HepG2 (cell line): ENCODE data around the gene ATXN7L3. TPM values are rescaled to one million over a fixed set of nuclear protein-coding genes. Genes with fewer than 3 reads are reported as not detected.

ENCODE experiments used
- E2F2 ChIP-seq: sonication (generic); formaldehyde crosslinking; IDR thresholded peaks from 2 replicates; pipeline ENCODE4 v1.4.0; 2020; ENCODE audit warnings: missing genetic modification reagents, borderline replicate concordance
- ELF1 ChIP-seq: sonication (generic); formaldehyde crosslinking; IDR thresholded peaks from 2 replicates; pipeline ENCODE4 v1.4.0; 2020; ENCODE audit warnings: missing genetic modification reagents
- FOXM1 ChIP-seq: sonication (generic); formaldehyde crosslinking; IDR thresholded peaks from 2 replicates; pipeline ENCODE4 v1.5.0; 2020; ENCODE audit warnings: missing genetic modification reagents
- GLI4 ChIP-seq: sonication (generic); formaldehyde crosslinking; IDR thresholded peaks from 2 replicates; pipeline ENCODE4 v1.5.1; 2020; ENCODE audit warnings: missing genetic modification reagents, mild to moderate bottlenecking, moderate library complexity, borderline replicate concordance
- HIC2 ChIP-seq: sonication (generic); formaldehyde crosslinking; IDR thresholded peaks from 2 replicates; pipeline ENCODE4 v1.9.0; 2022; ENCODE audit warnings: low read depth, missing genetic modification reagents
- IRF2 ChIP-seq: IDR thresholded peaks from 2 replicates; pipeline ENCODE4 v1.6.1; 2018; ENCODE audit warnings: missing genetic modification reagents, missing compliant biosample characterization
- KLF11 ChIP-seq: IDR thresholded peaks from 2 replicates; pipeline ENCODE4 v1.6.1; 2016; ENCODE audit warnings: missing compliant biosample characterization
- KLF15 ChIP-seq: sonication (generic); formaldehyde crosslinking; IDR thresholded peaks from 2 replicates; pipeline ENCODE4 v1.8.1; 2023; ENCODE audit warnings: borderline replicate concordance, mild to moderate bottlenecking, inconsistent platforms, missing genetic modification reagents, mixed read lengths
- MBD4 ChIP-seq: IDR thresholded peaks from 2 replicates; pipeline ENCODE4 v1.6.1; 2012; ENCODE audit warnings: low read length, inconsistent platforms, borderline replicate concordance
- MEF2D ChIP-seq: sonication (generic); formaldehyde crosslinking; IDR thresholded peaks from 2 replicates; pipeline ENCODE4 v1.5.1; 2020; ENCODE audit warnings: mild to moderate bottlenecking, missing genetic modification reagents
- MLXIP ChIP-seq: sonication (generic); formaldehyde crosslinking; IDR thresholded peaks from 2 replicates; pipeline ENCODE4 v1.9.0; 2021; ENCODE audit warnings: missing genetic modification reagents, borderline replicate concordance
- MTA3 ChIP-seq: sonication (generic); formaldehyde crosslinking; IDR thresholded peaks from 2 replicates; pipeline ENCODE4 v1.4.0; 2020; ENCODE audit warnings: missing genetic modification reagents
- NR3C1 ChIP-seq: sonication (generic); formaldehyde crosslinking; IDR thresholded peaks from 2 replicates; pipeline ENCODE4 v1.4.0; 2020; ENCODE audit warnings: missing genetic modification reagents
- SIX1 ChIP-seq: sonication (generic); formaldehyde crosslinking; IDR thresholded peaks from 2 replicates; pipeline ENCODE4 v1.4.0; 2020; ENCODE audit warnings: missing genetic modification reagents, borderline replicate concordance
- SOX5 ChIP-seq: IDR thresholded peaks from 2 replicates; pipeline ENCODE4 v1.6.1; 2016; ENCODE audit warnings: borderline replicate concordance
- ZBTB43 ChIP-seq: sonication (generic); formaldehyde crosslinking; conservative IDR thresholded peaks from 2 replicates; pipeline ENCODE4 v1.4.0; 2020; ENCODE audit warnings: missing genetic modification reagents
- ZFP1 ChIP-seq: IDR thresholded peaks from 2 replicates; pipeline ENCODE4 v1.6.1; 2016
- ZFP90 ChIP-seq: sonication (generic); formaldehyde crosslinking; IDR thresholded peaks from 2 replicates; pipeline ENCODE4 v1.8.0; 2022; ENCODE audit warnings: missing genetic modification reagents, mild to moderate bottlenecking, inconsistent platforms, borderline replicate concordance
- ZNF230 ChIP-seq: sonication (generic); formaldehyde crosslinking; IDR thresholded peaks from 2 replicates; pipeline ENCODE4 v1.4.0; 2020; ENCODE audit warnings: mild to moderate bottlenecking, missing genetic modification reagents
- ZNF501 ChIP-seq: sonication (generic); formaldehyde crosslinking; IDR thresholded peaks from 2 replicates; pipeline ENCODE4 v1.5.1; 2020; ENCODE audit warnings: mild to moderate bottlenecking, moderate library complexity, missing genetic modification reagents
- ZNF770 ChIP-seq: sonication (generic); formaldehyde crosslinking; IDR thresholded peaks from 2 replicates; pipeline ENCODE4 v1.5.0; 2020; ENCODE audit warnings: mild to moderate bottlenecking, missing genetic modification reagents
- polyA plus RNA-seq, 8 experiments: library from polyadenylated mRNA; depleted of rRNA in 3 of 8; stranded (reverse) in 7 of 8; unstranded in 1 of 8; fragments of >200 nt; fragmentation: Illumina TruSeq in 4 of 8; extraction: Trizol in 4 of 8; gene quantifications; 2 replicates each; pipeline versions ENCODE4 v1.2.1 to v1.2.3, GENCODE V29; 2011 to 2016; ENCODE audit warnings: low read depth in 4 of 8, missing spikeins in 1 of 8, mixed read lengths in 1 of 8; ENCODE audit not compliant: insufficient read depth in 1 of 8
- total RNA-seq, 5 experiments: library from RNA; depleted of rRNA; stranded (reverse); fragments of >200 nt; fragmentation: Illumina TruSeq; extraction: Trizol; gene quantifications; 2 replicates each; pipeline ENCODE4 v1.2.3, GENCODE V29; 2016; ENCODE audit warnings: low read depth in 1 of 5

ATXN7L3 gene
- total and polyA plus RNA-seq, 2 of the 13 experiments (the other 11 are each of a cell fraction or from before 2014, with no cell fraction given): 44.5 to 59.1 TPM

GRCh38 chr17:44200478-44201155 lies 933 bp upstream of the ATXN7L3 start (continued):
- TF ChIP-seq HIC2 (CRISPR knock-in tag) (peak; percentile 24; the same call in 1 of the 2 replicates), E2F2 (no peak), SOX5 (CRISPR knock-in tag) (no peak), SIX1 (no peak), MEF2D (peak; percentile 71), KLF15 (CRISPR knock-in tag) (peak; percentile 48; the same call in 1 of the 2 replicates), MBD4 (no peak), ZNF770 (CRISPR knock-in tag) (no peak), NR3C1 (no peak), ELF1 (CRISPR knock-in tag) (0 out of 2 replicates have a peak, but pooled peaks have one; percentile 26), MLXIP (CRISPR knock-in tag) (no peak), MTA3 (CRISPR knock-in tag) (no peak), ZNF501 (CRISPR knock-in tag) (peak; percentile 12; the same call in 1 of the 2 replicates), ZFP90 (CRISPR knock-in tag) (no peak; the same call in 1 of the 2 replicates), ZBTB43 (no peak), ZNF230 (CRISPR knock-in tag) (peak; percentile 81; the same call in 1 of the 2 replicates), FOXM1 (CRISPR knock-in tag) (no peak), ZFP1 (CRISPR knock-in tag) (no peak), IRF2 (CRISPR knock-in tag) (peak; percentile 9; the same call in 1 of the 2 replicates), KLF11 (no peak), GLI4 (CRISPR knock-in tag) (no peak)
